Measurements from ENCODE around the gene TMEM191C. TPM values are rescaled to one million over a fixed set of nuclear protein-coding genes. Genes with fewer than 3 reads are reported as not detected.

TMEM191C gene
- total and polyA plus RNA-seq, 2 of the 8 experiments (the other 6 are each of a cell fraction or from before 2014, with no cell fraction given) = 0.74 to 2.6 TPM

DNA sequence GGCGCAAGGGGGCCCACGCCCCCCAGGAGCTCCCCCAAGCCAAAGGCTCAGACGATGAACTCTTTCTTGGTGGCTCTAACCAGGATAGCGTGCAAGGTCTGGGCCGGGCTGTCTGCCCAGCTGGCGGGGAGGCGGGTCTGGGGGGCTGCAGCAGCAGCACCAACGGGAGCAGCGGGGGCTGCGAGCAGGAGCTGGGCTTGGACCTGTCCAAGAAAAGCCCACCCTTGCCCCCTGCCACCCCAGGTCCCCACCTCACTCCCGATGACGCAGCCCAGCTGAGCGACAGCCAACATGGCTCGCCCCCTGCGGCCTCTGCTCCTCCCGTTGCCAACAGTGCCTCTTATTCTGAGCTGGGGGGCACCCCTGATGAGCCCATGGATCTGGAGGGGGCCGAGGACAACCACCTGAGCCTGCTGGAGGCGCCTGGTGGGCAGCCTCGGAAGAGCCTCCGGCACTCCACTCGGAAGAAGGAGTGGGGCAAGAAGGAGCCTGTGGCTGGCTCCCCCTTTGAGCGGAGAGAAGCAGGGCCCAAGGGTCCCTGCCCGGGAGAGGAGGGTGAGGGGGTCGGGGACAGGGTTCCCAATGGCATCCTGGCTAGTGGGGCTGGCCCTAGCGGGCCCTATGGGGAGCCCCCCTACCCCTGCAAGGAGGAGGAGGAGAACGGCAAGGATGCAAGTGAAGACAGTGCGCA, 21.6 kb upstream of the TMEM191C start:
- peaks cover 0 to 21% (median 3%) of the 10 kb centered on the region in 4 experiments; a peak in 5 of 8 replicates for H3K36me3 ChIP-seq (ENCODE audit: control insufficient read depth in 2 of 4, insufficient read depth in 4 of 4, low read length in 3 of 4)

More for the DNA sequence above, 21.6 kb upstream of the TMEM191C start:
- TF ChIP-seq TBP (IDR thresholded peaks at IDR 0.05; ENCODE audit: low read depth, low read length) (no peak), TEAD4 (IDR thresholded peaks at IDR 0.05; ENCODE audit: low read depth, low read length) (no peak), NRF1 (IDR thresholded peaks at IDR 0.05; ENCODE audit: low read depth, low read length) (no peak), FOSL1 (IDR thresholded peaks at IDR 0.05; ENCODE audit: insufficient read depth, low read depth, low read length) (no peak), POLR2AphosphoS5 (IDR thresholded peaks at IDR 0.05; ENCODE audit: low read depth, low read length) (no peak), RXRA (IDR thresholded peaks at IDR 0.05; ENCODE audit: insufficient read depth, low read depth, low read length) (no peak), NANOG (IDR thresholded peaks at IDR 0.05; ENCODE audit: insufficient read depth, low read depth, low read length, poor library complexity, severe bottlenecking) (no peak), SP4 (IDR thresholded peaks at IDR 0.05; ENCODE audit: low read length) (no peak), CEBPB (IDR thresholded peaks at IDR 0.05; ENCODE audit: low read depth, low read length) (no peak)
- no peak overlapping the region for H4K8ac ChIP-seq (ENCODE audit: extremely low read depth, insufficient read depth, low read length)
- H3K23me2 ChIP-seq (ENCODE audit: low read depth, low read length) = peaks cover 2% of the 10 kb centered on the region; the same call in 1 of the 2 replicates
- H3K27ac ChIP-seq (ENCODE audit: low read depth, low read length) = no peak overlapping the region
- H3K18ac ChIP-seq (ENCODE audit: extremely low read depth, low read length) = no peak overlapping the region
- peaks cover 3 to 13% (median 8%) of the 10 kb centered on the region in 4 experiments for H3K4me1 ChIP-seq (replicated peaks in 1 of 4; ENCODE audit: control insufficient read depth in 3 of 4, insufficient read depth in 4 of 4, low read length in 3 of 4)
- no peak overlapping the region for H2BK5ac ChIP-seq (ENCODE audit: low read depth, low read length)
- no peak overlapping the region for H4K91ac ChIP-seq (replicated peaks; ENCODE audit: insufficient read length, low read length)
- no peak overlapping the region for H4K5ac ChIP-seq (ENCODE audit: insufficient read length, low read depth, low read length)
- no peak overlapping the region for H2BK12ac ChIP-seq (ENCODE audit: low read depth, low read length)
- no peak overlapping the region for H2BK15ac ChIP-seq (ENCODE audit: low read length)
- no peak overlapping the region for H2BK120ac ChIP-seq (replicated peaks; ENCODE audit: low read depth, low read length)
- H3K56ac ChIP-seq (replicated peaks; ENCODE audit: insufficient read length, low read depth, low read length) = no peak overlapping the region
- peaks cover 5 to 19% of the 10 kb centered on the region in 2 experiments for H4K20me1 ChIP-seq (replicated peaks in 1 of 2; ENCODE audit: control insufficient read depth in 1 of 2, insufficient read depth in 2 of 2, low read length in 2 of 2)
- ChIA-PET POLR2A (ENCODE audit: partially characterized antibody) (interaction anchor here (0.9 kb wide), 1 partner anchor 9 kb away, joined by 3 read pairs; no protein-coding TSS in a partner anchor), CTCF (ENCODE audit: partially characterized antibody) (interaction anchor here (0.6 to 1.2 kb wide), 4 partner anchors 10 to 540 kb away, joined by 3 to 7 read pairs (median 5); no protein-coding TSS in a partner anchor)
- H3K4me3 ChIP-seq (ENCODE audit: extremely low read depth in 1 of 4, insufficient read depth in 2 of 4, low read depth in 3 of 4, low read length in 4 of 4) = no peak overlapping the region
- DNase-seq (ENCODE audit: low read depth in 1 of 2, low spot score in 2 of 2) = no peak
- H3K14ac ChIP-seq (ENCODE audit: insufficient read length) = no peak overlapping the region
- H3K27me3 ChIP-seq (replicated peaks in 1 of 4; ENCODE audit: control insufficient read depth in 3 of 4, extremely low read depth in 1 of 4, insufficient read depth in 3 of 4, low read length in 3 of 4) = no peaks in the 10 kb centered on the region
- no peak overlapping the region for H2BK20ac ChIP-seq (ENCODE audit: low read length)
- no peak overlapping the region for H3K4ac ChIP-seq (replicated peaks; ENCODE audit: insufficient read length, low read depth, low read length)
- H3K79me1 ChIP-seq (ENCODE audit: low read depth, low read length) = peaks cover 11% of the 10 kb centered on the region
- no peaks in the 10 kb centered on the region for H3K9me3 ChIP-seq (ENCODE audit: insufficient read depth in 2 of 2, low read depth in 1 of 2, low read length in 1 of 2)
- no peak overlapping the region for H2AFZ ChIP-seq (ENCODE audit: low read length)
- H3K9ac ChIP-seq (replicated peaks in 1 of 4; ENCODE audit: extremely low read depth in 1 of 4, low read depth in 3 of 4, low read length in 3 of 4) = no peak overlapping the region
- WGBS, 2 experiments (ENCODE audit: extremely low coverage in 1 of 2, insufficient coverage in 1 of 2, insufficient read length in 1 of 2, insufficient replicate concordance in 2 of 2, low coverage in 1 of 2, low lambda C conversion rate in 2 of 2, missing lambda C conversion rate in 1 of 2) = 87% methylated on average over 14 of the region's 27 CpGs; no CpG with 5 or more reads in 1 of the 2 experiments
- H3K23ac ChIP-seq (ENCODE audit: insufficient read length) = no peak overlapping the region
- FAIRE-seq = no peak
- H3K79me2 ChIP-seq (ENCODE audit: control insufficient read depth in 1 of 2, insufficient read depth in 2 of 2, low read length in 2 of 2) = no peaks in the 10 kb centered on the region
- H3K4me2 ChIP-seq (ENCODE audit: insufficient read depth in 1 of 2, low read depth in 2 of 2, low read length in 2 of 2) = no peak overlapping the region
- no peak overlapping the region for H2AK5ac ChIP-seq (ENCODE audit: low read depth, low read length)
